IMR-90 (cell line): ENCODE data around the gene MGAT1. TPM values are rescaled to one million over a fixed set of nuclear protein-coding genes. Genes with fewer than 3 reads are reported as not detected.

Source experiments
- ATAC-seq: fragments of 200-7000 bp; cut with Tn5 transposase; 2 replicates; pipeline ENCODE4 v1.9.1; 2020; ENCODE audit warnings: low read depth, mild to moderate bottlenecking, moderate library complexity
- BruUV-seq: library from RNA; stranded (reverse); fragments of 400-500 nt; replicated peaks from 2 replicates; lab custom pipeline; 2021; lab: Mats Ljungman, UMichigan
- CTCF ChIA-PET: fragments of 300-600 bp; formaldehyde crosslinking; extraction: SDS; loops from one replicate; lab custom pipeline; 2021; ENCODE audit warnings: antibody characterized with exemption; lab: Yijun Ruan, JAX
- POLR2A ChIA-PET: fragments of 300-600 bp; sonication (Branson Sonifier 250); formaldehyde crosslinking; loops from one replicate; lab custom pipeline; 2022; ENCODE audit warnings: antibody characterized with exemption; ENCODE audit not compliant: unreplicated experiment; lab: Charles Lee
- DNase-seq: peaks from one replicate; pipeline ENCODE4 v3.0.0; 2013
- H2AFZ ChIP-seq: replicated peaks from 2 replicates; pipeline ENCODE3; 2013; ENCODE audit warnings: low read length, mild to moderate bottlenecking; ENCODE audit not compliant: poor library complexity
- H2AK5ac ChIP-seq: 2 replicates; pipeline ENCODE4 v1.6.1; 2013; ENCODE audit warnings: low read depth, low read length, inconsistent platforms
- H2AK9ac ChIP-seq: replicated peaks from 2 replicates; pipeline ENCODE3; 2013; ENCODE audit warnings: mild to moderate bottlenecking, low read depth, low read length, moderate library complexity; ENCODE audit not compliant: poor library complexity
- H2BK120ac ChIP-seq: 2 replicates; pipeline ENCODE4 v1.6.1; 2013; ENCODE audit warnings: low read depth, low read length, inconsistent platforms
- H2BK15ac ChIP-seq: 3 replicates; pipeline ENCODE4 v1.6.1; 2013; ENCODE audit warnings: low read depth, low read length, inconsistent platforms
- H2BK20ac ChIP-seq: 2 replicates; pipeline ENCODE4 v1.6.1; 2013; ENCODE audit warnings: low read depth, mild to moderate bottlenecking, inconsistent platforms, low read length, moderate library complexity
- H2BK5ac ChIP-seq: 2 replicates; pipeline ENCODE4 v1.6.1; 2013; ENCODE audit warnings: mild to moderate bottlenecking, low read depth, low read length, inconsistent platforms; ENCODE audit not compliant: poor library complexity, severe bottlenecking
- H3K14ac ChIP-seq: replicated peaks from 2 replicates; pipeline ENCODE4 v1.6.1; 2013; ENCODE audit warnings: low read depth, low read length, inconsistent platforms
- H3K18ac ChIP-seq: 2 replicates; pipeline ENCODE4 v1.6.1; 2013; ENCODE audit warnings: low read depth, low read length, control low read depth
- H3K23ac ChIP-seq: 2 replicates; pipeline ENCODE4 v1.6.1; 2013; ENCODE audit warnings: low read depth, low read length, inconsistent platforms
- H3K27ac ChIP-seq: 2 replicates; pipeline ENCODE4 v1.5.1; 2013; ENCODE audit warnings: mild to moderate bottlenecking, control low read depth, low read length; ENCODE audit not compliant: insufficient read depth
- H3K27me3 ChIP-seq: 2 replicates; pipeline ENCODE4 v1.6.1; 2013; ENCODE audit warnings: low read length; ENCODE audit not compliant: control insufficient read depth, insufficient read depth
- H3K36me3 ChIP-seq: 2 replicates; pipeline ENCODE4 v1.6.1; 2013; ENCODE audit warnings: low read length, mixed read lengths; ENCODE audit not compliant: control insufficient read depth, insufficient read depth
- H3K4ac ChIP-seq: 2 replicates; pipeline ENCODE4 v1.6.1; 2013; ENCODE audit warnings: low read depth, low read length, inconsistent platforms
- H3K4me1 ChIP-seq: 2 replicates; pipeline ENCODE4 v1.6.1; 2013; ENCODE audit warnings: low read length, mixed read lengths; ENCODE audit not compliant: control insufficient read depth, insufficient read depth
- H3K4me2 ChIP-seq: 2 replicates; pipeline ENCODE4 v1.6.1; 2013; ENCODE audit warnings: low read depth, mild to moderate bottlenecking, control low read depth, low read length, moderate library complexity
- H3K4me3 ChIP-seq: 2 replicates; pipeline ENCODE4 v1.5.1; 2013; ENCODE audit warnings: low read depth, mild to moderate bottlenecking, control low read depth, low read length, moderate library complexity; ENCODE audit not compliant: insufficient read depth
- H3K56ac ChIP-seq: 2 replicates; pipeline ENCODE4 v1.6.1; 2013; ENCODE audit warnings: low read length, inconsistent platforms; ENCODE audit not compliant: insufficient read depth; ENCODE audit errors: extremely low read depth
- H3K79me1 ChIP-seq, 2 experiments: 2 replicates each; pipeline ENCODE4 v1.6.1; 2013; ENCODE audit warnings: low read length in 2 of 2, inconsistent platforms in 1 of 2, low read depth in 1 of 2
- H3K9ac ChIP-seq: 2 replicates; pipeline ENCODE4 v1.6.1; 2013; ENCODE audit warnings: low read depth, low read length, control low read depth
- H3K9me1 ChIP-seq: 2 replicates; pipeline ENCODE4 v1.6.1; 2013; ENCODE audit warnings: low read length, inconsistent platforms; ENCODE audit not compliant: insufficient read depth
- H3K9me3 ChIP-seq: 2 replicates; pipeline ENCODE4 v1.6.1; 2013; ENCODE audit warnings: low read length; ENCODE audit not compliant: control insufficient read depth, insufficient read depth
- H4K20me1 ChIP-seq: 2 replicates; pipeline ENCODE4 v1.6.1; 2013; ENCODE audit warnings: low read length, inconsistent platforms; ENCODE audit not compliant: insufficient read depth
- H4K5ac ChIP-seq: 2 replicates; pipeline ENCODE4 v1.6.1; 2013; ENCODE audit warnings: mild to moderate bottlenecking, low read depth, low read length, control low read depth
- H4K8ac ChIP-seq, 2 experiments: 2 replicates each; pipeline ENCODE4 v1.6.1; 2013; ENCODE audit warnings: low read depth in 2 of 2, low read length in 2 of 2, control low read depth in 1 of 2, inconsistent platforms in 1 of 2
- H4K91ac ChIP-seq: 2 replicates; pipeline ENCODE4 v1.6.1; 2013; ENCODE audit warnings: low read depth, low read length, inconsistent platforms; ENCODE audit not compliant: insufficient read depth
- CHD1 ChIP-seq: IDR thresholded peaks from 2 replicates; pipeline ENCODE4 v1.6.1; 2012; ENCODE audit warnings: low read depth, low read length, improper control_type of control experiment
- FOS ChIP-seq: fragments of 150-350 bp; IDR thresholded peaks from 2 replicates; pipeline ENCODE4 v1.6.1; 2016; ENCODE audit warnings: low read depth, low read length
- WGBS, 2 experiments: methylation state at CpG; one replicate each; pipeline versions ENCODE4 v1.1.5 to v1.1.7; 2013; ENCODE audit warnings: missing lambda C conversion rate in 2 of 2; ENCODE audit not compliant: insufficient read length in 1 of 2; ENCODE audit errors: extremely low coverage in 2 of 2; 5-methylcytosine and 5-hydroxymethylcytosine counted together
- dilution Hi-C: fragments of 300-500 bp; cut with HindIII; formaldehyde crosslinking; loops from one replicate; pipeline ENCODE4 v1.14.3; 2018; ENCODE audit warnings: low sequenced_read_pairs; ENCODE audit not compliant: unreplicated experiment
- in situ Hi-C: fragments of 300-500 bp; cut with MboI; formaldehyde crosslinking; loops from 3 replicates; pipeline ENCODE4 v1.14.3; 2019; ENCODE audit warnings: low sequenced_read_pairs, inconsistent platforms, mixed read lengths
- intact Hi-C: fragments of 100-400 bp; cut with micrococcal nuclease; formaldehyde crosslinking; loops from 2 replicates; pipeline ENCODE4 v1.10.0; 2022
- polyA plus RNA-seq, 3 experiments: library from polyadenylated mRNA; depleted of rRNA; stranded (reverse); fragments of >200 nt; gene quantifications; 2 replicates each; pipeline ENCODE4 v1.2.3, GENCODE V29; 2012; ENCODE audit warnings: low replicate concordance in 1 of 3
- total RNA-seq: library from RNA; depleted of rRNA; stranded (reverse); fragments of >200 nt; gene quantifications from 2 replicates; pipeline ENCODE4 v1.2.3, GENCODE V29; 2012

The MGAT1 gene
- total and polyA plus RNA-seq, 2 of the 4 experiments (the other 2 are of a cell fraction), result 56.3 to 141 TPM

GRCh38 chr5:180755601-180756000 lies 47.0 kb downstream of the MGAT1 start:
- Histone ChIP-seq H3K18ac (no peak overlapping the region), H3K14ac (no peak overlapping the region), H3K56ac (no peak overlapping the region), H3K9me1 (no peaks in the 10 kb centered on the region), H3K9me3 (peaks cover 1% of the 10 kb centered on the region; the same call in 1 of the 2 replicates), H2BK15ac (no peak overlapping the region), H2AFZ (no peak overlapping the region), H2AK9ac (no peak overlapping the region), H4K5ac (no peak overlapping the region), H4K8ac (no peak overlapping the region), H4K20me1 (no peaks in the 10 kb centered on the region), H3K4me2 (no peak overlapping the region), H3K36me3 (no peaks in the 10 kb centered on the region), H2BK20ac (no peak overlapping the region), H2AK5ac (no peak overlapping the region), H3K4ac (no peak overlapping the region), H2BK120ac (no peak overlapping the region), H3K27me3 (no peaks in the 10 kb centered on the region), H3K23ac (no peak overlapping the region), H3K9ac (no peak overlapping the region), H3K27ac (no peak overlapping the region), H2BK5ac (no peak overlapping the region), H3K4me1 (no peaks in the 10 kb centered on the region), H4K91ac (no peak overlapping the region), H3K79me1 (no peaks in the 10 kb centered on the region), H3K4me3 (no peak overlapping the region)
- TF ChIP-seq FOS, result no peak
- TF ChIP-seq CHD1, result no peak
- ATAC-seq (no peak), DNase-seq (no peak)
- POLR2A ChIA-PET, result no interaction called here
- no CpG with 5 or more reads among the region's 2 CpGs for WGBS, 2 experiments
- intact Hi-C loops, result no loop called here
- CTCF ChIA-PET, result no interaction called here
- dilution Hi-C loops, result no loop called here
- in situ Hi-C loops, result no loop called here
- no TSS peak for BruUV-seq
